ENCODE results near the gene C6.

- TF ChIP-seq, protein P1, sequence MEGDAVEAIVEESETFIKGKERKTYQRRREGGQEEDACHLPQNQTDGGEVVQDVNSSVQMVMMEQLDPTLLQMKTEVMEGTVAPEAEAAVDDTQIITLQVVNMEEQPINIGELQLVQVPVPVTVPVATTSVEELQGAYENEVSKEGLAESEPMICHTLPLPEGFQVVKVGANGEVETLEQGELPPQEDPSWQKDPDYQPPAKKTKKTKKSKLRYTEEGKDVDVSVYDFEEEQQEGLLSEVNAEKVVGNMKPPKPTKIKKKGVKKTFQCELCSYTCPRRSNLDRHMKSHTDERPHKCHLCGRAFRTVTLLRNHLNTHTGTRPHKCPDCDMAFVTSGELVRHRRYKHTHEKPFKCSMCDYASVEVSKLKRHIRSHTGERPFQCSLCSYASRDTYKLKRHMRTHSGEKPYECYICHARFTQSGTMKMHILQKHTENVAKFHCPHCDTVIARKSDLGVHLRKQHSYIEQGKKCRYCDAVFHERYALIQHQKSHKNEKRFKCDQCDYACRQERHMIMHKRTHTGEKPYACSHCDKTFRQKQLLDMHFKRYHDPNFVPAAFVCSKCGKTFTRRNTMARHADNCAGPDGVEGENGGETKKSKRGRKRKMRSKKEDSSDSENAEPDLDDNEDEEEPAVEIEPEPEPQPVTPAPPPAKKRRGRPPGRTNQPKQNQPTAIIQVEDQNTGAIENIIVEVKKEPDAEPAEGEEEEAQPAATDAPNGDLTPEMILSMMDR (conservative IDR thresholded peaks at IDR 0.05) = no peak
- TF ChIP-seq EZH2 (IDR thresholded peaks at IDR 0.05; ENCODE audit: low read depth) = no peak
Measured at GRCh38 chr5:41213340-41213739, at the start of gene C6.
